ENCODE data around the gene GNG7. TPM values are rescaled to one million over a fixed set of nuclear protein-coding genes. Genes with fewer than 3 reads are reported as not detected.

Gene GNG7
- total RNA-seq, 1 donor from 2014 or later: 0.06 TPM

GRCh38 chr19:2478278-2478755 is 224.2 kb downstream of the GNG7 start:
- H3K4me3 ChIP-seq (ENCODE audit: low read depth, low read length): peak overlapping the region; percentile 92
- DNase-seq (ENCODE audit: low read depth): no peak
- TF ChIP-seq CTCF (conservative IDR thresholded peaks at IDR 0.05; ENCODE audit: low read depth, low read length): peak; percentile 18

- no peak for DNase-seq (ENCODE audit: low read depth)
- peak overlapping the region; percentile 92 for H3K4me3 ChIP-seq (ENCODE audit: low read depth, low read length)
- TF ChIP-seq CTCF (conservative IDR thresholded peaks at IDR 0.05; ENCODE audit: low read depth, low read length): no peak
Measured at GRCh38 chr19:2477732-2478191, 224.7 kb downstream of the GNG7 start.

- H3K4me3 ChIP-seq (ENCODE audit: low read depth, low read length): peak overlapping the region; percentile 92
- TF ChIP-seq CTCF (conservative IDR thresholded peaks at IDR 0.05; ENCODE audit: low read depth, low read length): no peak
- DNase-seq (ENCODE audit: low read depth): no peak
Measured at GRCh38 chr19:2477141-2477710, 225.3 kb downstream of the GNG7 start.

- no peak for DNase-seq (ENCODE audit: low read depth)
- TF ChIP-seq CTCF (conservative IDR thresholded peaks at IDR 0.05; ENCODE audit: low read depth, low read length): no peak
- peak overlapping the region; percentile 92 for H3K4me3 ChIP-seq (ENCODE audit: low read depth, low read length)
Measured at GRCh38 chr19:2476451-2477140, 225.9 kb downstream of the GNG7 start.

- H3K4me3 ChIP-seq (ENCODE audit: low read depth, low read length): peak within 1 kb of the TSS; percentile 92
- DNase-seq (ENCODE audit: low read depth): peak; percentile 82
- no peak for TF ChIP-seq CTCF (conservative IDR thresholded peaks at IDR 0.05; ENCODE audit: low read depth, low read length)
Measured at GRCh38 chr19:2475702-2476450, 226.6 kb downstream of the GNG7 start, which contains the start of gene GADD45B. Gene GADD45B, plus strand, starts transcription at chr19:2476127. Its CDS starts 232 bp downstream, at chr19:2476359.

- H3K4me3 ChIP-seq (ENCODE audit: low read depth, low read length): peak overlapping the region; percentile 92
- DNase-seq (ENCODE audit: low read depth): no peak
- TF ChIP-seq CTCF (conservative IDR thresholded peaks at IDR 0.05; ENCODE audit: low read depth, low read length): no peak
Measured at GRCh38 chr19:2475018-2475701, 227.3 kb downstream of the GNG7 start.

Data from epithelial cell of proximal tubule (primary cell).